B cell (primary cell): ENCODE data around the gene TRIM2.

Experiments
- EZH2 ChIP-seq: IDR thresholded peaks from 2 replicates; pipeline ENCODE4 v1.6.1; 2012; ENCODE audit warnings: borderline replicate concordance, low read depth, mild to moderate bottlenecking, moderate library complexity, low read length; ENCODE audit not compliant: insufficient read depth, poor library complexity, severe bottlenecking
- TF ChIP-seq, protein P1 (sequence below): fragments of 200-600 bp; IDR thresholded peaks from one replicate; pipeline ENCODE4 v1.8.0; 2022; ENCODE audit warnings: antibody characterized with exemption, mild to moderate bottlenecking

DNA sequence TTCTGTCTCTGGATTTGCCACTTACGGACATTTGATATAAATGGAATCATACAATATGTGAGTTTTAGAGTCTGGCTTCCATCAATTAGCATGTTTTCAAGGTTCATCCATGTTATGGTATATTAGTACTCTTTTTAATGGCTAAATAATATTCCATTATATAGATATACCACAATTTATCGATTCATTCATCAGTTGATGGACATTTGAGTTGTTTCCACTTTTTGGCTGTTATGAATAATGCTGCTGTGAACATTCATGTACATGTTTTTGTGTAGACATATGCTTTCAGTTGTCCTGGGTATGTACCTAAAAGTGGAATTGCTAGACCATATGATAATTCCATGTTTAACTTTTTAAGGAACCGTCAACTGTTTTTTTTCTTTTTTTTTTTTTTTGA lies 79.0 kb downstream of the TRIM2 start:
- TF ChIP-seq, protein P1, sequence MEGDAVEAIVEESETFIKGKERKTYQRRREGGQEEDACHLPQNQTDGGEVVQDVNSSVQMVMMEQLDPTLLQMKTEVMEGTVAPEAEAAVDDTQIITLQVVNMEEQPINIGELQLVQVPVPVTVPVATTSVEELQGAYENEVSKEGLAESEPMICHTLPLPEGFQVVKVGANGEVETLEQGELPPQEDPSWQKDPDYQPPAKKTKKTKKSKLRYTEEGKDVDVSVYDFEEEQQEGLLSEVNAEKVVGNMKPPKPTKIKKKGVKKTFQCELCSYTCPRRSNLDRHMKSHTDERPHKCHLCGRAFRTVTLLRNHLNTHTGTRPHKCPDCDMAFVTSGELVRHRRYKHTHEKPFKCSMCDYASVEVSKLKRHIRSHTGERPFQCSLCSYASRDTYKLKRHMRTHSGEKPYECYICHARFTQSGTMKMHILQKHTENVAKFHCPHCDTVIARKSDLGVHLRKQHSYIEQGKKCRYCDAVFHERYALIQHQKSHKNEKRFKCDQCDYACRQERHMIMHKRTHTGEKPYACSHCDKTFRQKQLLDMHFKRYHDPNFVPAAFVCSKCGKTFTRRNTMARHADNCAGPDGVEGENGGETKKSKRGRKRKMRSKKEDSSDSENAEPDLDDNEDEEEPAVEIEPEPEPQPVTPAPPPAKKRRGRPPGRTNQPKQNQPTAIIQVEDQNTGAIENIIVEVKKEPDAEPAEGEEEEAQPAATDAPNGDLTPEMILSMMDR, result no peak
- no peak for TF ChIP-seq EZH2
